ENCODE results near the gene CROCC2.

DNA sequence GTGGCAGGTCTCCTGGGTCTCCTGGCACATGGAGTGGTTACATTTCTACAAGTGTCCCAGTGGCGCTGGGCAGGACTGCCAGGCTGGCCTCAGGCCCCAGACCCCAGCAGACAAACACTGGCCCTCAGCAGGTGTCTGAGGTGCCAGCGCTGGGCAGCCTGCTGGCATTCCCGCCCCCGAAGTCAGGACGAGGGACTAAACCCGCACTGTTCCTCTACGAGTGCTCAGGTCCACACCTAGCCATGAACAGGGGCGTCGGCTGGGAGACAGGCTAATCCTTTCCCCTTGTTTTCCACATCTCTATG lies 105.1 kb downstream of the CROCC2 start:
- TF ChIP-seq, protein P1, sequence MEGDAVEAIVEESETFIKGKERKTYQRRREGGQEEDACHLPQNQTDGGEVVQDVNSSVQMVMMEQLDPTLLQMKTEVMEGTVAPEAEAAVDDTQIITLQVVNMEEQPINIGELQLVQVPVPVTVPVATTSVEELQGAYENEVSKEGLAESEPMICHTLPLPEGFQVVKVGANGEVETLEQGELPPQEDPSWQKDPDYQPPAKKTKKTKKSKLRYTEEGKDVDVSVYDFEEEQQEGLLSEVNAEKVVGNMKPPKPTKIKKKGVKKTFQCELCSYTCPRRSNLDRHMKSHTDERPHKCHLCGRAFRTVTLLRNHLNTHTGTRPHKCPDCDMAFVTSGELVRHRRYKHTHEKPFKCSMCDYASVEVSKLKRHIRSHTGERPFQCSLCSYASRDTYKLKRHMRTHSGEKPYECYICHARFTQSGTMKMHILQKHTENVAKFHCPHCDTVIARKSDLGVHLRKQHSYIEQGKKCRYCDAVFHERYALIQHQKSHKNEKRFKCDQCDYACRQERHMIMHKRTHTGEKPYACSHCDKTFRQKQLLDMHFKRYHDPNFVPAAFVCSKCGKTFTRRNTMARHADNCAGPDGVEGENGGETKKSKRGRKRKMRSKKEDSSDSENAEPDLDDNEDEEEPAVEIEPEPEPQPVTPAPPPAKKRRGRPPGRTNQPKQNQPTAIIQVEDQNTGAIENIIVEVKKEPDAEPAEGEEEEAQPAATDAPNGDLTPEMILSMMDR (IDR thresholded peaks at IDR 0.05; ENCODE audit: low read depth, low read length, poor library complexity, severe bottlenecking), result no peak
- no peak for TF ChIP-seq EZH2phosphoT487 (IDR thresholded peaks at IDR 0.05; ENCODE audit: borderline replicate concordance, low read length)
